HG03025 (cell line): ENCODE results near the gene PRKCE.

Source experiments
- ATAC-seq: cut with Tn5 transposase; IDR thresholded peaks from one replicate; pipeline ENCODE4 v1.9.1; 2021; ENCODE audit warnings: mild to moderate bottlenecking, moderate library complexity; ENCODE audit not compliant: unreplicated experiment, low FRiP score

The PRKCE gene

GRCh38 chr2:45975752-45976517, 324.5 kb downstream of the PRKCE start:
- ATAC-seq: no peak

GRCh38 chr2:45978302-45978859, 326.9 kb downstream of the PRKCE start:
- no peak for ATAC-seq

- no peak for ATAC-seq
Measured at GRCh38 chr2:45979065-45979464, 327.6 kb downstream of the PRKCE start.

GRCh38 chr2:45980161-45980865, 328.8 kb downstream of the PRKCE start:
- no peak for ATAC-seq

- ATAC-seq: no peak
Measured at GRCh38 chr2:45981384-45981930, 330.0 kb downstream of the PRKCE start.

- ATAC-seq: no peak
Measured at GRCh38 chr2:45982096-45982495, 330.6 kb downstream of the PRKCE start.

GRCh38 chr2:45983213-45983612, 331.7 kb downstream of the PRKCE start:
- ATAC-seq: no peak

- no peak for ATAC-seq
Measured at GRCh38 chr2:45984366-45984765, 332.9 kb downstream of the PRKCE start.

- ATAC-seq: no peak
Measured at GRCh38 chr2:45984896-45985473, 333.5 kb downstream of the PRKCE start.

- ATAC-seq: no peak
Measured at GRCh38 chr2:45986509-45986908, 335.0 kb downstream of the PRKCE start.

GRCh38 chr2:45987856-45988255, 336.4 kb downstream of the PRKCE start:
- ATAC-seq: no peak

- no peak for ATAC-seq
Measured at GRCh38 chr2:45988879-45989278, 337.4 kb downstream of the PRKCE start.

- no peak for ATAC-seq
Measured at GRCh38 chr2:45990131-45990530, 338.7 kb downstream of the PRKCE start.

GRCh38 chr2:45992021-45992740, 340.7 kb downstream of the PRKCE start:
- ATAC-seq: no peak

GRCh38 chr2:45992741-45993475, 341.4 kb downstream of the PRKCE start:
- ATAC-seq: no peak

GRCh38 chr2:45993476-45993991, 342.1 kb downstream of the PRKCE start:
- no peak for ATAC-seq

GRCh38 chr2:45994060-45994459, 342.6 kb downstream of the PRKCE start:
- no peak for ATAC-seq

- no peak for ATAC-seq
Measured at GRCh38 chr2:46000660-46001059, 349.2 kb downstream of the PRKCE start.

GRCh38 chr2:46001290-46001689, 349.8 kb downstream of the PRKCE start:
- ATAC-seq: no peak
